Measurements from ENCODE around the gene RPL14.
A peak's percentile ranks its signal among the peaks of the same experiment; 100 is the strongest.

RPL14 gene

GRCh38 chr3:40463579-40463978 lies 6.4 kb downstream of the RPL14 start:
- DNase-seq (ENCODE audit: low read depth in 3 of 3), result no peak

GRCh38 chr3:40464339-40465110 lies 7.4 kb downstream of the RPL14 start:
- no peak for DNase-seq (ENCODE audit: low read depth in 3 of 3)

GRCh38 chr3:40465111-40465407 lies 7.9 kb downstream of the RPL14 start:
- DNase-seq (ENCODE audit: low read depth in 3 of 3), result no peak

- no peak for DNase-seq (ENCODE audit: low read depth in 3 of 3)
Observed at GRCh38 chr3:40465456-40465855, 8.3 kb downstream of the RPL14 start.

GRCh38 chr3:40468018-40468417 lies 10.9 kb downstream of the RPL14 start:
- DNase-seq (ENCODE audit: low read depth in 3 of 3), result no peak

- DNase-seq (ENCODE audit: low read depth in 3 of 3), result no peak
Observed at GRCh38 chr3:40470701-40471100, 13.6 kb downstream of the RPL14 start.

- peak in 2 of 3 experiments; percentile 21 to 36 for DNase-seq (ENCODE audit: low read depth in 3 of 3)
Observed at GRCh38 chr3:40476478-40477470, 19.6 kb downstream of the RPL14 start, which contains the start of gene ZNF619. ZNF619 (plus strand) TSS chr3:40477122; CDS start chr3:40477980, 858 bp downstream.

GRCh38 chr3:40477666-40478065 lies 20.5 kb downstream of the RPL14 start:
- DNase-seq (ENCODE audit: low read depth in 3 of 3), result no peak

GRCh38 chr3:40487172-40487571 lies 30.0 kb downstream of the RPL14 start:
- no peak for DNase-seq (ENCODE audit: low read depth in 3 of 3)

- no peak for DNase-seq (ENCODE audit: low read depth in 3 of 3)
Observed at GRCh38 chr3:40490916-40491315, 33.8 kb downstream of the RPL14 start.

GRCh38 chr3:40494698-40495097 lies 37.6 kb downstream of the RPL14 start:
- DNase-seq (ENCODE audit: low read depth in 3 of 3), result no peak

GRCh38 chr3:40497288-40497687 lies 40.1 kb downstream of the RPL14 start:
- no peak for DNase-seq (ENCODE audit: low read depth in 3 of 3)

- no peak for DNase-seq (ENCODE audit: low read depth in 3 of 3)
Observed at GRCh38 chr3:40499952-40500351, 42.8 kb downstream of the RPL14 start.

- DNase-seq (ENCODE audit: low read depth in 3 of 3), result no peak
Observed at GRCh38 chr3:40502034-40502433, 44.9 kb downstream of the RPL14 start.

- DNase-seq (ENCODE audit: low read depth in 3 of 3), result no peak
Observed at GRCh38 chr3:40504636-40505430, 47.7 kb downstream of the RPL14 start.

- DNase-seq (ENCODE audit: low read depth in 3 of 3), result peak; percentile 20 to 31 (median 22)
Observed at GRCh38 chr3:40505599-40506462, 48.7 kb downstream of the RPL14 start, which contains the start of gene ZNF620. ZNF620 (plus strand) TSS chr3:40506039; CDS start chr3:40506353, 314 bp downstream.

- no peak for DNase-seq (ENCODE audit: low read depth in 3 of 3)
Observed at GRCh38 chr3:40511031-40511718, 54.0 kb downstream of the RPL14 start.

- no peak for DNase-seq (ENCODE audit: low read depth in 3 of 3)
Observed at GRCh38 chr3:40516201-40516600, 59.1 kb downstream of the RPL14 start.

GRCh38 chr3:40518067-40518466 lies 60.9 kb downstream of the RPL14 start:
- DNase-seq (ENCODE audit: low read depth in 3 of 3), result no peak

Measured in stimulated activated CD4-positive, alpha-beta T cell treated with anti-CD3 and anti-CD28 coated beads, TNF-alpha, amount 100 ng/mL, for 4 hours (primary cell).